Sigmoid colon (tissue), 7 donors: ENCODE measurements around the gene VANGL1. TPM values are rescaled to one million over a fixed set of nuclear protein-coding genes. Genes with fewer than 3 reads are reported as not detected.
"Not testable (repeated sequence)": the region's sequence is repeated elsewhere in the genome, so short reads cannot be mapped to it uniquely, and the experiment has no call there.

Source experiments
- DNase-seq: peaks from one replicate; pipeline ENCODE4 v3.0.0-alpha.2; 2019
- H3K27ac ChIP-seq, 4 donors: fragments of 200-600 bp; sonication (generic); one replicate each; pipeline ENCODE4 v1.5.1; 2016 to 2019; ENCODE audit warnings: mild to moderate bottlenecking in 1 of 4
- H3K27me3 ChIP-seq, 3 donors: fragments of 200-600 bp; sonication (generic); one replicate each; pipeline ENCODE4 v1.5.1; 2019; ENCODE audit warnings: mild to moderate bottlenecking in 1 of 3
- H3K36me3 ChIP-seq, 4 donors: fragments of 200-600 bp; sonication (generic); one replicate each; pipeline ENCODE4 v1.5.1; 2016 to 2019
- H3K4me1 ChIP-seq, 4 donors: fragments of 200-600 bp; sonication (generic); one replicate each; pipeline ENCODE4 v1.5.1; 2017 to 2019
- H3K4me3 ChIP-seq, 4 donors: fragments of 200-600 bp; sonication (generic); one replicate each; pipeline ENCODE4 v1.5.1; 2017 to 2019; ENCODE audit warnings: mild to moderate bottlenecking in 2 of 4, moderate library complexity in 1 of 4
- H3K9me3 ChIP-seq, 4 donors: fragments of 200-600 bp in 3 of 4; sonication (generic) in 3 of 4; one replicate each; pipeline versions ENCODE4 v1.5.1 to v1.6.1; 2013 to 2019
- CTCF ChIP-seq, 4 experiments: fragments of 450-650 bp in 3 of 4; fragments of 200-600 bp in 1 of 4; IDR thresholded peaks; one replicate each; pipeline ENCODE4 v1.5.1; 2016 to 2019; ENCODE audit warnings: antibody characterized with exemption in 4 of 4, mild to moderate bottlenecking in 3 of 4, moderate library complexity in 2 of 4
- EP300 ChIP-seq, 4 donors: sonication (generic); formaldehyde crosslinking; IDR thresholded peaks; one replicate each; pipeline ENCODE4 v1.6.1; 2017; ENCODE audit warnings: antibody characterized with exemption in 4 of 4
- POLR2A ChIP-seq, 2 donors: fragments of 450-650 bp; IDR thresholded peaks; one replicate each; pipeline ENCODE4 v1.6.1; 2016; ENCODE audit warnings: antibody characterized with exemption in 2 of 2, mild to moderate bottlenecking in 2 of 2, moderate library complexity in 2 of 2
- POLR2AphosphoS5 ChIP-seq, 4 donors: sonication (generic); formaldehyde crosslinking; IDR thresholded peaks; one replicate each; pipeline ENCODE4 v1.6.1; 2017; ENCODE audit warnings: antibody characterized with exemption in 4 of 4
- WGBS, 2 donors: extraction: QIAGEN DNeasy Blood & Tissue Kit; methylation state at CpG; one replicate each; pipeline ENCODE4 v1.1.7; 2013; 5-methylcytosine and 5-hydroxymethylcytosine counted together
- intact Hi-C: fragments of 100-400 bp; cut with DNase I; formaldehyde crosslinking; loops from one replicate; pipeline ENCODE4 v1.15.1; 2023
- polyA plus RNA-seq, 3 donors: library from polyadenylated mRNA; stranded (reverse); fragments of 200-250 nt; gene quantifications; one replicate each; pipeline ENCODE4 v1.2.3, GENCODE V29; 2013
- total RNA-seq, 4 donors: library from RNA; depleted of rRNA; stranded (reverse); fragments of >200 nt; gene quantifications; one replicate each; pipeline ENCODE4 v1.1.0, GENCODE V29; 2016
- donor health status: healthy with polysubstance abuse.
- donor health status: Bipolar disorder and iron deficiency.
- donor health status: healthy.

Gene VANGL1
- total and polyA plus RNA-seq, 7 donors: 1.2 to 14.7 (median 7.1) TPM

- H3K4me3 ChIP-seq: no peak overlapping the region
- no peak for DNase-seq
- H3K27me3 ChIP-seq: no peaks in the 10 kb centered on the region
- no peaks in the 10 kb centered on the region for H3K36me3 ChIP-seq
- H3K4me1 ChIP-seq: peaks cover 0 to 6% (median 0%) of the 10 kb centered on the region in 4 donors
- H3K9me3 ChIP-seq: no peaks in the 10 kb centered on the region
- intact Hi-C loops: no loop called here
- WGBS, 2 donors: 83 to 90% methylated on average over 2 of the region's 2 CpGs
- H3K27ac ChIP-seq: no peak overlapping the region
- TF ChIP-seq POLR2AphosphoS5 (IDR thresholded peaks at IDR 0.05) (no peak), CTCF (IDR thresholded peaks at IDR 0.05) (no peak), EP300 (IDR thresholded peaks at IDR 0.05) (no peak), POLR2A (IDR thresholded peaks at IDR 0.05) (no peak)
Measured at GRCh38 chr1:115630342-115630741, 11.4 kb upstream of the VANGL1 start.

GRCh38 chr1:115632251-115633026 is 9.3 kb upstream of the VANGL1 start:
- H3K4me3 ChIP-seq: no peak overlapping the region

GRCh38 chr1:115633606-115634005 is 8.2 kb upstream of the VANGL1 start:
- H3K9me3 ChIP-seq, intact Hi-C loops, H3K4me1 ChIP-seq, H3K27me3 ChIP-seq, H3K27ac ChIP-seq, H3K4me3 ChIP-seq, H3K36me3 ChIP-seq, DNase-seq: not testable (repeated sequence)
- WGBS, 2 donors: 93% methylated on average over 1 of the region's 1 CpG

More at GRCh38 chr1:115632251-115633026, 9.3 kb upstream of the VANGL1 start:
- DNase-seq: no peak
- intact Hi-C loops: no loop called here
- Histone ChIP-seq H3K9me3 (peaks cover 0 to 6% (median 0%) of the 10 kb centered on the region in 4 donors), H3K27me3 (no peaks in the 10 kb centered on the region), H3K4me1 (peaks cover 0 to 6% (median 0%) of the 10 kb centered on the region in 4 donors), H3K27ac (no peak overlapping the region), H3K36me3 (no peaks in the 10 kb centered on the region)
- WGBS, 2 donors: 84 to 93% methylated on average over 4 of the region's 4 CpGs
- TF ChIP-seq POLR2AphosphoS5 (IDR thresholded peaks at IDR 0.05) (no peak), CTCF (IDR thresholded peaks at IDR 0.05) (no peak), EP300 (IDR thresholded peaks at IDR 0.05) (no peak), POLR2A (IDR thresholded peaks at IDR 0.05) (no peak)

- H3K9me3 ChIP-seq, H3K36me3 ChIP-seq, H3K27me3 ChIP-seq, H3K4me1 ChIP-seq, DNase-seq, H3K4me3 ChIP-seq, H3K27ac ChIP-seq, intact Hi-C loops: not testable (repeated sequence)
- 88 to 94% methylated on average over 1 of the region's 1 CpG for WGBS, 2 donors
Measured at GRCh38 chr1:115637247-115637646, 4.5 kb upstream of the VANGL1 start.

- Histone ChIP-seq H3K4me1 (peaks cover 0 to 22% (median 15%) of the 10 kb centered on the region in 4 donors), H3K4me3 (no peak overlapping the region), H3K36me3 (no peaks in the 10 kb centered on the region), H3K9me3 (peaks cover 0 to 7% (median 2%) of the 10 kb centered on the region in 4 donors), H3K27ac (no peak overlapping the region), H3K27me3 (no peaks in the 10 kb centered on the region)
- TF ChIP-seq POLR2A (IDR thresholded peaks at IDR 0.05) (no peak), POLR2AphosphoS5 (IDR thresholded peaks at IDR 0.05) (no peak), EP300 (IDR thresholded peaks at IDR 0.05) (no peak), CTCF (IDR thresholded peaks at IDR 0.05) (no peak)
- intact Hi-C loops: loop anchor here (5.0 kb wide), 3 partner anchors 37 to 127 kb away; partner anchors contain the start of gene CASQ2
- no peak for DNase-seq
- 92% methylated on average over 1 of the region's 1 CpG for WGBS, 2 donors
Measured at GRCh38 chr1:115640384-115640783, 1.4 kb upstream of the VANGL1 start.
